GM23338 (cell line): ENCODE measurements around the gene ST8SIA1. TPM values are rescaled to one million over a fixed set of nuclear protein-coding genes. Genes with fewer than 3 reads are reported as not detected.

Experiments used
- ATAC-seq: fragments of 200-7000 bp; cut with Tn5 transposase; 3 replicates; pipeline ENCODE4 v1.9.1; 2020
- DNase-seq: peaks from one replicate; pipeline ENCODE4 v3.0.0-alpha.2; 2015; ENCODE audit warnings: low spot score
- H2AFZ ChIP-seq: fragments of 200-600 bp; sonication (generic); 2 replicates; pipeline ENCODE4 v1.8.0; 2016; ENCODE audit warnings: antibody characterized with exemption, mild to moderate bottlenecking, moderate library complexity
- H3F3A ChIP-seq: fragments of 200-600 bp; sonication (generic); replicated peaks from 2 replicates; pipeline ENCODE4 v1.8.0; 2017; ENCODE audit warnings: antibody characterized with exemption, mixed run types, low read depth
- H3K27ac ChIP-seq: fragments of 200-600 bp; sonication (generic); 2 replicates; pipeline ENCODE4 v1.6.1; 2016; ENCODE audit warnings: low read depth
- H3K27me3 ChIP-seq: fragments of 200-600 bp; sonication (generic); 2 replicates; pipeline ENCODE4 v1.8.0; 2016; ENCODE audit warnings: mild to moderate bottlenecking, mixed run types, moderate library complexity; ENCODE audit not compliant: insufficient read depth
- H3K36me3 ChIP-seq: fragments of 200-600 bp; sonication (generic); 2 replicates; pipeline ENCODE4 v1.8.0; 2016; ENCODE audit warnings: mild to moderate bottlenecking; ENCODE audit not compliant: insufficient read depth
- H3K4me1 ChIP-seq: fragments of 200-600 bp; sonication (generic); 2 replicates; pipeline ENCODE4 v1.8.0; 2016; ENCODE audit warnings: mild to moderate bottlenecking, moderate library complexity; ENCODE audit not compliant: insufficient read depth
- H3K4me2 ChIP-seq: fragments of 200-600 bp; sonication (generic); 2 replicates; pipeline ENCODE4 v1.7.1; 2017; ENCODE audit warnings: mixed run types
- H3K4me3 ChIP-seq: fragments of 200-600 bp; sonication (generic); 2 replicates; pipeline ENCODE4 v1.6.1; 2016; ENCODE audit warnings: mixed run types
- H3K79me2 ChIP-seq: fragments of 200-600 bp; sonication (generic); replicated peaks from 2 replicates; pipeline ENCODE4 v1.8.0; 2017; ENCODE audit warnings: mild to moderate bottlenecking; ENCODE audit not compliant: insufficient read depth
- H3K9me2 ChIP-seq: fragments of 200-600 bp; sonication (generic); 2 replicates; pipeline ENCODE4 v1.8.0; 2017; ENCODE audit not compliant: insufficient read depth
- H4K20me1 ChIP-seq: fragments of 200-600 bp; sonication (generic); replicated peaks from 2 replicates; pipeline ENCODE4 v1.8.0; 2017; ENCODE audit warnings: mild to moderate bottlenecking; ENCODE audit not compliant: insufficient read depth
- H3K27ac Mint-ChIP-seq: 2 replicates; pipeline ENCODE4 v1.8.0; 2020; ENCODE audit warnings: inconsistent platforms, mild to moderate bottlenecking, moderate library complexity, mixed read lengths
- H3K27me3 Mint-ChIP-seq: 3 replicates; pipeline ENCODE4 v1.8.0; 2022; ENCODE audit warnings: low read depth, mild to moderate bottlenecking, moderate library complexity, mixed read lengths, inconsistent platforms; ENCODE audit not compliant: insufficient read depth, poor library complexity
- H3K36me3 Mint-ChIP-seq: 3 replicates; pipeline ENCODE4 v1.8.0; 2021; ENCODE audit warnings: low read depth, mild to moderate bottlenecking, inconsistent platforms, moderate library complexity, mixed read lengths
- H3K4me1 Mint-ChIP-seq: 3 replicates; pipeline ENCODE4 v1.8.0; 2020; ENCODE audit warnings: mild to moderate bottlenecking, inconsistent platforms, mixed read lengths
- H3K4me3 Mint-ChIP-seq: 3 replicates; pipeline ENCODE4 v1.8.0; 2021; ENCODE audit warnings: moderate library complexity, mild to moderate bottlenecking, inconsistent platforms, mixed read lengths
- H3K9me3 Mint-ChIP-seq: 3 replicates; pipeline ENCODE4 v1.8.0; 2020; ENCODE audit warnings: moderate library complexity, mild to moderate bottlenecking, inconsistent platforms, mixed read lengths
- CREB1 ChIP-seq: fragments of 250-450 bp; sonication (Bioruptor Pico); IDR thresholded peaks from 2 replicates; pipeline ENCODE4 v1.5.0; 2020; ENCODE audit warnings: low read depth, mild to moderate bottlenecking, moderate library complexity
- CTCF ChIP-seq, 2 experiments: fragments of 200-600 bp in 1 of 2; sonication (generic) in 1 of 2; conservative IDR thresholded peaks; 2 replicates each; pipeline versions ENCODE4 v1.5.1 to v1.6.1; 2016 to 2017; ENCODE audit warnings: antibody characterized with exemption in 2 of 2, low read depth in 2 of 2, mild to moderate bottlenecking in 2 of 2, moderate library complexity in 1 of 2
- ETS1 ChIP-seq: IDR thresholded peaks from 2 replicates; pipeline ENCODE4 v1.6.1; 2016; ENCODE audit warnings: antibody characterized with exemption
- EZH2 ChIP-seq: fragments of 200-600 bp; sonication (generic); IDR thresholded peaks from one replicate; pipeline ENCODE4 v1.8.0; 2017; ENCODE audit warnings: antibody characterized with exemption, mild to moderate bottlenecking, low read depth; ENCODE audit not compliant: unreplicated experiment
- EZH2phosphoT487 ChIP-seq: fragments of 200-600 bp; sonication (generic); IDR thresholded peaks from one replicate; pipeline ENCODE4 v1.8.1; 2018; ENCODE audit warnings: antibody characterized with exemption; ENCODE audit not compliant: unreplicated experiment
- JUNB ChIP-seq: IDR thresholded peaks from one replicate; pipeline ENCODE4 v1.6.1; 2016; ENCODE audit warnings: antibody characterized with exemption; ENCODE audit not compliant: unreplicated experiment
- NANOG ChIP-seq: IDR thresholded peaks from 2 replicates; pipeline ENCODE4 v1.6.1; 2016; ENCODE audit warnings: antibody characterized with exemption, borderline replicate concordance
- POLR2AphosphoS5 ChIP-seq: IDR thresholded peaks from 2 replicates; pipeline ENCODE4 v1.6.1; 2016; ENCODE audit warnings: antibody characterized with exemption, low read depth
- REST ChIP-seq: IDR thresholded peaks from one replicate; pipeline ENCODE4 v1.6.1; 2018; ENCODE audit warnings: antibody characterized with exemption; ENCODE audit not compliant: unreplicated experiment
- STAT1 ChIP-seq: IDR thresholded peaks from one replicate; pipeline ENCODE4 v1.6.1; 2016; ENCODE audit warnings: antibody characterized with exemption; ENCODE audit not compliant: unreplicated experiment
- ZNF114 ChIP-seq: fragments of 250-450 bp; sonication (Bioruptor Pico); IDR thresholded peaks from 2 replicates; pipeline ENCODE4 v1.5.0; 2020; ENCODE audit warnings: mild to moderate bottlenecking, moderate library complexity
- ZNF331 ChIP-seq: fragments of 250-450 bp; sonication (Bioruptor Pico); IDR thresholded peaks from 2 replicates; pipeline ENCODE4 v1.5.0; 2020; ENCODE audit warnings: low read depth, mild to moderate bottlenecking, moderate library complexity
- polyA plus RNA-seq: library from polyadenylated mRNA; unstranded; fragments of >200 nt; fragmentation: Nextera tagmentation; extraction: Ambion mirVana; gene quantifications from 2 replicates; pipeline ENCODE4 v1.2.1, GENCODE V29; 2016
- total RNA-seq: library from RNA; depleted of rRNA; stranded (reverse); fragments of >200 nt; shearing (Covaris generic); gene quantifications from 2 replicates; pipeline ENCODE4 v1.2.3, GENCODE V29; 2014
- TF ChIP-seq, protein P1 (sequence below): fragments of 250-450 bp; sonication (Bioruptor Pico); IDR thresholded peaks from 2 replicates; pipeline ENCODE4 v1.5.0; 2020; ENCODE audit warnings: mild to moderate bottlenecking, moderate library complexity

Gene ST8SIA1
- total and polyA plus RNA-seq, 2 experiments from 2014 or later = 2.5 to 5.1 TPM

DNA sequence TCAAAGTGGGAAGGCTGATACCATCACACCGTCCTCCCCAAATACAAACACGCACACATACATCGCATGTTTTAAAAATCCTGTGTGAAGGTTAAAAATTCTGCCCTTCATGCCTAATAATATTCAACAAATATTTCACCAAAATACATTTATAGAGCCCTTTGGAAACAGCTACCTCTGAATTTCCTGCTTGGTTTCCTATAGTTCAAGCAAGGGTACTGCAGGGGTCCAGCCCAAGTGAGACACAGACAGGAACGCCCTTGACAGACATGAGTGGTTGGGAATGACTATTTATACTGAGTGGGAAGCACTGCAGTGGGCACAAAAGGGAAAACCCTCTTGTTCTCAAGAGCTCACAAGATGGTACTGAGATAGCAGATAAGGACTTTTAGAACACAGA, 51.0 kb downstream of the ST8SIA1 start:
- Histone ChIP-seq H3K27ac (no peak overlapping the region), H3F3A (no peaks in the 10 kb centered on the region), H3K36me3 (no peaks in the 10 kb centered on the region), H2AFZ (no peak overlapping the region), H3K4me1 (0 out of 2 replicates have a peak, but pooled peaks cover 6% of the 10 kb centered on the region), H3K4me3 (no peak overlapping the region), H3K4me2 (no peak overlapping the region), H3K9me2 (0 out of 2 replicates have a peak, but pooled peaks cover 7% of the 10 kb centered on the region), H4K20me1 (no peaks in the 10 kb centered on the region), H3K79me2 (no peaks in the 10 kb centered on the region), H3K27me3 (no peaks in the 10 kb centered on the region)
- Mint-ChIP-seq H3K4me3 (no peak overlapping the region), H3K36me3 (peaks cover 3% of the 10 kb centered on the region; the same call in 2 of the 3 replicates), H3K27me3 (no peaks in the 10 kb centered on the region), H3K27ac (peak overlapping the region; percentile 65; the same call in 1 of the 2 replicates), H3K4me1 (peaks cover 13% of the 10 kb centered on the region), H3K9me3 (peaks cover 4% of the 10 kb centered on the region; the same call in 2 of the 3 replicates)
- TF ChIP-seq ZNF114 (no peak), REST (no peak), STAT1 (no peak), POLR2AphosphoS5 (no peak), EZH2phosphoT487 (no peak), ETS1 (no peak), CTCF (conservative IDR thresholded peaks at IDR 0.05; ENCODE audit: low read depth in 2 of 2) (no peak; a peak in 1 of 4 replicates), CREB1 (CRISPR knock-in tag) (no peak), ZNF331 (CRISPR knock-in tag) (no peak), EZH2 (no peak), NANOG (no peak), JUNB (no peak)
- TF ChIP-seq, protein P1, sequence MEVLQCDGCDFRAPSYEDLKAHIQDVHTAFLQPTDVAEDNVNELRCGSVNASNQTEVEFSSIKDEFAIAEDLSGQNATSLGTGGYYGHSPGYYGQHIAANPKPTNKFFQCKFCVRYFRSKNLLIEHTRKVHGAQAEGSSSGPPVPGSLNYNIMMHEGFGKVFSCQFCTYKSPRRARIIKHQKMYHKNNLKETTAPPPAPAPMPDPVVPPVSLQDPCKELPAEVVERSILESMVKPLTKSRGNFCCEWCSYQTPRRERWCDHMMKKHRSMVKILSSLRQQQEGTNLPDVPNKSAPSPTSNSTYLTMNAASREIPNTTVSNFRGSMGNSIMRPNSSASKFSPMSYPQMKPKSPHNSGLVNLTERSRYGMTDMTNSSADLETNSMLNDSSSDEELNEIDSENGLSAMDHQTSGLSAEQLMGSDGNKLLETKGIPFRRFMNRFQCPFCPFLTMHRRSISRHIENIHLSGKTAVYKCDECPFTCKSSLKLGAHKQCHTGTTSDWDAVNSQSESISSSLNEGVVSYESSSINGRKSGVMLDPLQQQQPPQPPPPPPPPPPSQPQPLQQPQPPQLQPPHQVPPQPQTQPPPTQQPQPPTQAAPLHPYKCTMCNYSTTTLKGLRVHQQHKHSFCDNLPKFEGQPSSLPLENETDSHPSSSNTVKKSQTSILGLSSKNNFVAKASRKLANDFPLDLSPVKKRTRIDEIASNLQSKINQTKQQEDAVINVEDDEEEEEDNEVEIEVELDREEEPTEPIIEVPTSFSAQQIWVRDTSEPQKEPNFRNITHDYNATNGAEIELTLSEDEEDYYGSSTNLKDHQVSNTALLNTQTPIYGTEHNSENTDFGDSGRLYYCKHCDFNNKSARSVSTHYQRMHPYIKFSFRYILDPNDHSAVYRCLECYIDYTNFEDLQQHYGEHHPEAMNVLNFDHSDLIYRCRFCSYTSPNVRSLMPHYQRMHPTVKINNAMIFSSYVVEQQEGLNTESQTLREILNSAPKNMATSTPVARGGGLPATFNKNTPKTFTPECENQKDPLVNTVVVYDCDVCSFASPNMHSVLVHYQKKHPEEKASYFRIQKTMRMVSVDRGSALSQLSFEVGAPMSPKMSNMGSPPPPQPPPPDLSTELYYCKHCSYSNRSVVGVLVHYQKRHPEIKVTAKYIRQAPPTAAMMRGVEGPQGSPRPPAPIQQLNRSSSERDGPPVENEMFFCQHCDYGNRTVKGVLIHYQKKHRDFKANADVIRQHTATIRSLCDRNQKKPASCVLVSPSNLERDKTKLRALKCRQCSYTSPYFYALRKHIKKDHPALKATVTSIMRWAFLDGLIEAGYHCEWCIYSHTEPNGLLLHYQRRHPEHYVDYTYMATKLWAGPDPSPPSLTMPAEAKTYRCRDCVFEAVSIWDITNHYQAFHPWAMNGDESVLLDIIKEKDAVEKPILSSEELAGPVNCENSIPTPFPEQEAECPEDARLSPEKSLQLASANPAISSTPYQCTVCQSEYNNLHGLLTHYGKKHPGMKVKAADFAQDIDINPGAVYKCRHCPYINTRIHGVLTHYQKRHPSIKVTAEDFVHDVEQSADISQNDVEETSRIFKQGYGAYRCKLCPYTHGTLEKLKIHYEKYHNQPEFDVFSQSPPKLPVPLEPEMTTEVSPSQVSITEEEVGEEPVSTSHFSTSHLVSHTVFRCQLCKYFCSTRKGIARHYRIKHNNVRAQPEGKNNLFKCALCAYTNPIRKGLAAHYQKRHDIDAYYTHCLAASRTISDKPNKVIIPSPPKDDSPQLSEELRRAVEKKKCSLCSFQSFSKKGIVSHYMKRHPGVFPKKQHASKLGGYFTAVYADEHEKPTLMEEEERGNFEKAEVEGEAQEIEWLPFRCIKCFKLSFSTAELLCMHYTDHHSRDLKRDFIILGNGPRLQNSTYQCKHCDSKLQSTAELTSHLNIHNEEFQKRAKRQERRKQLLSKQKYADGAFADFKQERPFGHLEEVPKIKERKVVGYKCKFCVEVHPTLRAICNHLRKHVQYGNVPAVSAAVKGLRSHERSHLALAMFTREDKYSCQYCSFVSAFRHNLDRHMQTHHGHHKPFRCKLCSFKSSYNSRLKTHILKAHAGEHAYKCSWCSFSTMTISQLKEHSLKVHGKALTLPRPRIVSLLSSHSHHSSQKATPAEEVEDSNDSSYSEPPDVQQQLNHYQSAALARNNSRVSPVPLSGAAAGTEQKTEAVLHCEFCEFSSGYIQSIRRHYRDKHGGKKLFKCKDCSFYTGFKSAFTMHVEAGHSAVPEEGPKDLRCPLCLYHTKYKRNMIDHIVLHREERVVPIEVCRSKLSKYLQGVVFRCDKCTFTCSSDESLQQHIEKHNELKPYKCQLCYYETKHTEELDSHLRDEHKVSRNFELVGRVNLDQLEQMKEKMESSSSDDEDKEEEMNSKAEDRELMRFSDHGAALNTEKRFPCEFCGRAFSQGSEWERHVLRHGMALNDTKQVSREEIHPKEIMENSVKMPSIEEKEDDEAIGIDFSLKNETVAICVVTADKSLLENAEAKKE (CRISPR knock-in tag) = no peak
- DNase-seq = peak; percentile 13
- peak; percentile 45; the same call in 1 of the 3 replicates for ATAC-seq
